ENCODE measurements around the gene ZNF536. TPM values are rescaled to one million over a fixed set of nuclear protein-coding genes. Genes with fewer than 3 reads are reported as not detected.

The ZNF536 gene
- total and polyA plus RNA-seq, 2 donors (not counting 3 experiments of a cell fraction or from before 2014, with no cell fraction given): not detected

DNA sequence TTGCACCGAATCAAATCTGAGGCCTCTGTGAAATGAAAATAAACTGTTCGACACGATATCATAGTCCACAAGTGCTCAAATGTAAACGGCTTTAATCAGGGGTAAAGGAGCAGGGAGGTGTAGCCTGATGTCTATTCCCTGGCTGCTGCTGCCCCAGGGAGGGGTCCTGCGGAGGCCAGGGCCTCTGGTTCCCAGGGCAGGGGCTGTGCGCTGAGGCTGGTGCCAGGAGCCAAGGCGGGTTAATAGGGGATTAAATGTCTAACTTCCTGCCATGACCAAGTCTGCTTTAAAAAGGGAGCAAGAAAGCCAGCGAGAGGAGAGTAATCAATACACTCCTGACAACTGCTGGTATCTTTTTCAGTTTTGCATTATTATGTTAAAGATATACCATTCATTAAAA is 59.4 kb downstream of the ZNF536 start:
- Histone ChIP-seq H3K36me3 (ENCODE audit: control insufficient read depth in 2 of 2, extremely low read depth in 1 of 2, insufficient read depth in 2 of 2, low read length in 2 of 2) (no peaks in the 10 kb centered on the region), H3K9me3 (replicated peaks; ENCODE audit: control insufficient read depth, insufficient read depth, low read length) (peaks cover 13% of the 10 kb centered on the region), H3K9ac (replicated peaks; ENCODE audit: extremely low read depth, insufficient read depth, low read length) (no peak overlapping the region), H3K4me3 (replicated peaks in 1 of 3; ENCODE audit: insufficient read depth in 1 of 3, low read depth in 1 of 3, low read length in 3 of 3) (no peak overlapping the region), H3K9me1 (replicated peaks; ENCODE audit: control insufficient read depth, extremely low read depth, insufficient read depth, low read length) (no peaks in the 10 kb centered on the region), H2AFZ (ENCODE audit: low read depth, low read length) (no peak overlapping the region), H4K20me1 (replicated peaks; ENCODE audit: control insufficient read depth, extremely low read depth, insufficient read depth, low read length) (no peaks in the 10 kb centered on the region), H3K4me2 (ENCODE audit: insufficient read depth, low read length) (no peak overlapping the region), H3K27ac (ENCODE audit: insufficient read depth, low read depth, low read length) (no peak overlapping the region), H3K27me3 (ENCODE audit: control insufficient read depth in 2 of 2, insufficient read depth in 2 of 2, low read length in 2 of 2) (no peaks in the 10 kb centered on the region), H3K4me1 (ENCODE audit: control insufficient read depth, extremely low read depth, insufficient read depth, low read length) (no peaks in the 10 kb centered on the region), H3K79me2 (ENCODE audit: control insufficient read depth, insufficient read depth, low read length) (no peaks in the 10 kb centered on the region)
- dilution Hi-C loops (cut with MboI; ENCODE audit: extremely low pct_ligation_motif_present, low sequenced_read_pairs) (no loop called here), intact Hi-C loops (cut with micrococcal nuclease) (no loop called here)
- FAIRE-seq (no peak), DNase-seq (ENCODE audit: low read depth, low spot score) (no peak)
- no TSS peak for BruUV-seq (replicated peaks)
- no peak for TF ChIP-seq FOS (IDR thresholded peaks at IDR 0.05; ENCODE audit: borderline replicate concordance, insufficient read depth, low read length)
- TF ChIP-seq, protein P1, sequence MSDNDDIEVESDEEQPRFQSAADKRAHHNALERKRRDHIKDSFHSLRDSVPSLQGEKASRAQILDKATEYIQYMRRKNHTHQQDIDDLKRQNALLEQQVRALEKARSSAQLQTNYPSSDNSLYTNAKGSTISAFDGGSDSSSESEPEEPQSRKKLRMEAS (IDR thresholded peaks at IDR 0.05; ENCODE audit: insufficient read depth, insufficient read length): no peak
- TF ChIP-seq POLR2A (IDR thresholded peaks at IDR 0.05; ENCODE audit: low read depth, low read length): no peak
- no peak for TF ChIP-seq GATA2 (IDR thresholded peaks at IDR 0.05; ENCODE audit: insufficient read depth, insufficient read length, low read depth, low read length)
- no peak for TF ChIP-seq EZH2 (IDR thresholded peaks at IDR 0.05; ENCODE audit: borderline replicate concordance, low read depth, low read length, severe bottlenecking)
- no peak for TF ChIP-seq MYC (IDR thresholded peaks at IDR 0.05; ENCODE audit: low read depth, low read length)
- CTCF ChIA-PET: no interaction called here
- POLR2A ChIA-PET: no interaction called here

DNA sequence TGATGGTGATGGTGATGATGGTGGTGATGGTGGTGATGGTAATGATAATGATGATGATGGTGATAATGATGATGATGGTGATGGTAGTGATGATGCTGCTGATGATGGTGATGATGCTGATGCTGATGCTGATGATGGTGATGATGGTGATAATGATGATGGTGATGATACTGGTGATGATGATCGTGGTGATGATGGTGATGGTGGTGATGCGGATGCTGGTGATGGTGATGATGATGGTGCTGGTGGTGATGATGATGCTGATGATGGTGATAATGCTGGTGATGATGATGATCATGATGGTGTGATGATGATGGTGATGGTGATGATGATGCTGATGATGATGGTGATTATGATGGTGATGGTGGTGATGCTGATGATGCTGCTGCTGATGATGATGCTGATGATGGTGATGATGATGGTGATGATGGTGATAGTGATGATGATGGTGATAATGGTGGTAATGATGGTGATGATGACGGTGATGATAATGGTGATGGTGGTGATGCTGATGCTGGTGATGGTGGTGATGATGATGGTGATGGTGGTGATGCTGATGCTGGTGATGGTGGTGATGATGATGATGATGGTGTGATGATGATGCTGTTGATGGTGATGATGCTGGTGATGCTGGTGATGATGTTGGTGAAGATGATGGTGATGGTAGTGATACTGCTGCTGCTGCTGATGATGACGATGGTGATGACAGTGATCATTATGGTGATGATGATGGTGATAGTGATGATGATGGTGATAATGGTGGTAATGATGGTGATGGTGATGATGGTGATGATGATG is 62.8 kb downstream of the ZNF536 start:
- DNase-seq (ENCODE audit: low read depth, low spot score) (no peak), FAIRE-seq (no peak)
- BruUV-seq (replicated peaks): no TSS peak
- intact Hi-C loops (cut with micrococcal nuclease): no loop called here
- Histone ChIP-seq H3K9ac (replicated peaks; ENCODE audit: extremely low read depth, insufficient read depth, low read length) (no peak overlapping the region), H3K27me3 (ENCODE audit: control insufficient read depth in 2 of 2, insufficient read depth in 2 of 2, low read length in 2 of 2) (no peaks in the 10 kb centered on the region), H3K79me2 (ENCODE audit: control insufficient read depth, insufficient read depth, low read length) (no peaks in the 10 kb centered on the region), H3K27ac (ENCODE audit: insufficient read depth, low read depth, low read length) (no peak overlapping the region), H3K4me2 (ENCODE audit: insufficient read depth, low read length) (no peak overlapping the region), H3K36me3 (ENCODE audit: control insufficient read depth in 2 of 2, extremely low read depth in 1 of 2, insufficient read depth in 2 of 2, low read length in 2 of 2) (no peaks in the 10 kb centered on the region), H3K4me3 (replicated peaks in 1 of 3; ENCODE audit: insufficient read depth in 1 of 3, low read depth in 1 of 3, low read length in 3 of 3) (no peak overlapping the region), H3K9me3 (replicated peaks; ENCODE audit: control insufficient read depth, insufficient read depth, low read length) (peaks cover 9% of the 10 kb centered on the region), H4K20me1 (replicated peaks; ENCODE audit: control insufficient read depth, extremely low read depth, insufficient read depth, low read length) (no peaks in the 10 kb centered on the region), H3K4me1 (ENCODE audit: control insufficient read depth, extremely low read depth, insufficient read depth, low read length) (no peaks in the 10 kb centered on the region), H2AFZ (ENCODE audit: low read depth, low read length) (no peak overlapping the region), H3K9me1 (replicated peaks; ENCODE audit: control insufficient read depth, extremely low read depth, insufficient read depth, low read length) (no peaks in the 10 kb centered on the region)
- CTCF ChIA-PET: no interaction called here
- dilution Hi-C loops (cut with MboI; ENCODE audit: extremely low pct_ligation_motif_present, low sequenced_read_pairs): no loop called here
- TF ChIP-seq POLR2AphosphoS5 (IDR thresholded peaks at IDR 0.05; ENCODE audit: insufficient read depth, low read depth, low read length): no peak
- TF ChIP-seq, protein P2, sequence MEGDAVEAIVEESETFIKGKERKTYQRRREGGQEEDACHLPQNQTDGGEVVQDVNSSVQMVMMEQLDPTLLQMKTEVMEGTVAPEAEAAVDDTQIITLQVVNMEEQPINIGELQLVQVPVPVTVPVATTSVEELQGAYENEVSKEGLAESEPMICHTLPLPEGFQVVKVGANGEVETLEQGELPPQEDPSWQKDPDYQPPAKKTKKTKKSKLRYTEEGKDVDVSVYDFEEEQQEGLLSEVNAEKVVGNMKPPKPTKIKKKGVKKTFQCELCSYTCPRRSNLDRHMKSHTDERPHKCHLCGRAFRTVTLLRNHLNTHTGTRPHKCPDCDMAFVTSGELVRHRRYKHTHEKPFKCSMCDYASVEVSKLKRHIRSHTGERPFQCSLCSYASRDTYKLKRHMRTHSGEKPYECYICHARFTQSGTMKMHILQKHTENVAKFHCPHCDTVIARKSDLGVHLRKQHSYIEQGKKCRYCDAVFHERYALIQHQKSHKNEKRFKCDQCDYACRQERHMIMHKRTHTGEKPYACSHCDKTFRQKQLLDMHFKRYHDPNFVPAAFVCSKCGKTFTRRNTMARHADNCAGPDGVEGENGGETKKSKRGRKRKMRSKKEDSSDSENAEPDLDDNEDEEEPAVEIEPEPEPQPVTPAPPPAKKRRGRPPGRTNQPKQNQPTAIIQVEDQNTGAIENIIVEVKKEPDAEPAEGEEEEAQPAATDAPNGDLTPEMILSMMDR (IDR thresholded peaks at IDR 0.05; ENCODE audit: extremely low read depth in 1 of 2, insufficient read depth in 1 of 2, low read depth in 1 of 2, low read length in 2 of 2): no peak
- POLR2A ChIA-PET: no interaction called here
